HG02870 (cell line): ENCODE measurements around the gene SHISA5.

Experiments used
- ATAC-seq: cut with Tn5 transposase; IDR thresholded peaks from one replicate; pipeline ENCODE4 v1.9.1; 2021; ENCODE audit warnings: mild to moderate bottlenecking, moderate library complexity; ENCODE audit not compliant: unreplicated experiment

SHISA5 gene

DNA sequence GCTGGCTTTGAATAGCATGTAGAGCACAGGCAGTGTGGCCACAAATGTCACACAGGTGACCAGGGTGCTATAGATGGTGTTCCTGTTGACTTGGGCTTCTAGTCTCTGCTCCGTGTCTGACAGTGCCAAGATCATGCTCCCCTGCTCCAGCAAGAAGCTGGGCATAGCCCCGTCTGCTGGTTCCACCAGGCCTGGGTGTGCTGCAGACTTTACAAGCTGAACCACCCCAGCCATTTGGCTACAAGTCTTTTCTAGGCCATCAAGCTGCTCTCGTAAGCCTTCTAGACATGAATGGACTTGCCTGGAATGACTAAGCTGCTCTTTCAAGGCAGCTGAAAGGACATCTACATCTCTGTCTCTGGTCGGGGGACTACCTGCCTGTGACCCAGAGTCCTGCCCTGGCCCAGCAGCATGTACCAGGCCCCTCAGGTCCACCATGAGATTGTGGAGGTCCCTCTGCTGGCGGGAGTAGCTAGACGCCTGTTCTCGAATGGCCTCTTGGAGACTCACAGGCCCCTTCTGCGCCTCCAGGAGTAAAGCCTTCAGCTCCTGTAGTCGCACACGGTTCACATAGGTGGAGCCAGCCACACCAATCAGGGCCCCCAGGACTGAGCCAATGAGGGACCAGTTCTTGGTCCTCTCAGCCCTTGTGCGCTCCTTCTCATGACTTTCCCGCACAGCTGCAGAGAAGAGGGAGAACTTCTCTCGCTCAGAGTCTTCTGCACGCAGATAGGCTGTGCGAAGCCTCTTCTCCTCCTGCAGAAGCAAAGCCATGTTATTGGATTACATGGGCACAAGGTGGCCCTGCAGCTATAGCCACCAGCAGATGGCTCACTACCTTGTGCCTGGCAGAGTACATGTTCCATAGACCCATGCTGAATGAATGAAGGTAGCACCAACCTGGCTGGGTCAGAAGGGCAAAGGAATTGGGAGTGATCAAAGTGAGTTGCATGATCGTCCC is 71.3 kb downstream of the SHISA5 start:
- no peak for ATAC-seq

DNA sequence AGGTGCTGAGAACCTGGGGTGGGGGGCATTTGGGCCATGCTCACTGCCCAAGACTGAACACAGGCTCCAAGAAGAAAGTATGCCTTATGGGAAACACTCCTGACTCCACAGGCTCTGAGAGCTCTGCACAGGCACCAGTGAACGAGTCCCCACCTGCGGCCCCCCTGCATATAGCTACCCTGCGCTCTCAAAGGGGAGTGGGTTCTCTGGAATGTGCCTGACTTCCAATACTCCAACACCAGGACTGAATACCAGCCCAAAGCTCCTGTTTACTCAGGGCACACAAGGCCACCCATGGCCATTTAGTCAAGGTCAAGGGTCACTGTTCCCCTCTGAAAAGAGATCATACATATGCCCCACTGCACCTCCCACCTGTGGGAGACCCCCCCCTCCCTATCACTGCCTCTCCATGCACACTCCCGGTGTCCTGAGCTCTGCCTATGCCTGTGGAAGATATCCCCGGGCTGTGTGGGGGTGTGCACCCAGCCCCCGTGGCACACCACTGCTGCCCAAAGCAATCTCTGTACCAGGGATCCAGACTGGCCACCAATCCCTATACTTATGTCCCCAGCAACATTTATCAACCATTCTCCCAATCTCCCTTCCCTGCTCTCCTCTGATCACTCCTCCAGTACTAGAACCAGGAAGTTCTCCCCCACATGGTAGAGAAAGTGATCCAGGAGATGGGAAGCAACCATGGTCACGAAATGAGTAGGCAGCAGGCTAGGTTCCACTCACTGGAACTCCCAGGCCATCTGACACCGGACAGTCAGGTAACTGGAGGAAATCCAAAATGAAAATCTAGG is 72.5 kb downstream of the SHISA5 start:
- no peak for ATAC-seq

DNA sequence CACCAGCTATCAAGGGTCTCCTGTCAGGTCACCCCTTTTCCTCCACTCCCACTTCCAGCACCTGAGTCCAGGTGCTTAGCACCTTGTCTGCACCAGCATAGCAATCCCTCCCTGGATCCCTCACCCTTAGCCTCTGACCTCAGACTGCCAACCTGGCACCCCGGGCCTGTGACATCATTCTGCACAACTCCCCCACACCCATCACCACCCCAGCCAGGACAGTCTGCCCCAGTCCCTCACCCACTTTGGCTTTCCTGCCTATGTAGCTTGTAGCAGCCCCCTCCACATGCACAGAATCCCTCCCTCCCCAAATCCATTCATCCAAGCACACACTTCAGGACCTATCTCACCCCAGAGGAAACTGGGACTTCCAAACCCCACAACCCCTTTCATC is 73.3 kb downstream of the SHISA5 start:
- no peak for ATAC-seq

DNA sequence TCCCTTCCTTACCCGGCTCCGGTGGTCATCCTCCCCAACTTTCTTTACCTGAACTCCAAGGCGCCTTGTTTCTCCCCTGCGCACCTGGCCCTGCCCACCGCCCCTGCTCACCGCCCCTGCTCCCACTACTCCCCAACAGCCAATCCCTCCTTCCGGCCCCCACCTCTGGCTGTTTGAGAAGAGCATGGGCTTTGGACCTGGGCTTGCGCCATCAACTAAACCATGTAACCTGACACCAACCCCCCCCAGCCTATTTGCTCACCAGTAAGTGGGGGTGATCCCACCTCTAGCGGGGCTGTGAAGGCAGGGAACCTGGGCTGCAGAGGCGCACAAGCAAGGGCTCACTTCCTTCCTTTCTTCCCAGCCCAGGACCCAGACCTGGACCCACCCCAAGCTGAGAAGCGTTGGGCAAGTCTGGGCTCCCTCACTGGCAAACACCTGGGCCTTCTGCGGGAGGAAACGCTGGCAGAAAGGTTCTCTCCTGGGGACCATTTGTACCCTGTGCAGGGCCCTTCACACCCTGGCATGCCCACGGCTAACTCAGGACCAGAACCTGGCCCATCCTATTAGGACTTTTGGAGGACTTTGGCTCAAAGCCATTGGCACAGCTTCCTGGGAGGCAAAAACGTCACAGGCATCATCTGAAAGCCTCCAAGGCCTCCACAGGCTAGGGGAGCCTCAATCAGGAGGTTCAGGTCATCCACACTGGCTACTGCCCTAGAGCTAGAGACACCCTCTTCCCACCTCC is 73.8 kb downstream of the SHISA5 start, which contains the start of gene PLXNB1:
Gene PLXNB1 (minus strand): TSS at position 127 of the 748 bp plus-strand sequence. CDS start 5,475 bp downstream, outside the sequence.
- ATAC-seq = no peak

DNA sequence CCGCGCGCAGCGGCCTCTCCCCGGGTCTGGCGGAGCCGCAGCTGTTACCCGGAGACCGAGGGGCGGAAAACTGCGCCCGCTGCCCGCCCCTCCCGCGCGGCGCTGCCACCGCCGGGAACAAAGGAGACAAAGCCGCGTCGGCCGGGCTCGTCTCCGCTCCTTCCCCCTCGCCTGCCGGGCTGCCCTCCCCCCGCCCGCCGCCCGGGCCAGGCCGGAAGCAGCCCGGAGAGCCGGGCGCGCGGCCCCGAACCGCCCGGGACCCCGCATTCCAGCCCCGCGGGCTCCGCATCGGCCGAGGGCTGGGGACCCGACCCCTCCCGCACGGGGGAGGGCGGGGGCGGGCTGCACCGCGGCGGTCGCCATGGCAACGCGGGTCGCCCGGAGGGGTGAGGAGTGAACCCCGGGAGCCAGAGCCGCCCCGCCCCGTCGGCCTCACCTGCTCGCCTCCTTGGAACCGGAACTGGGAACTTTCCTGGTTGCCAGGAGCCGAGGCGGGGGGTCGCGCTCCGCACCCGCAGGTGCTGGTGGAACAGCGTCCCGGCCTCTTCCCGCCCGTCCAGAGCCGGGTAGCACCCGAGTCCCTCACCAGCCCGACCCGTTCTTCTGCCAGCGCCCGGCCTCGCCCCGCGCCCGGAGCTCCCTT is 74.5 kb downstream of the SHISA5 start:
- ATAC-seq = no peak

DNA sequence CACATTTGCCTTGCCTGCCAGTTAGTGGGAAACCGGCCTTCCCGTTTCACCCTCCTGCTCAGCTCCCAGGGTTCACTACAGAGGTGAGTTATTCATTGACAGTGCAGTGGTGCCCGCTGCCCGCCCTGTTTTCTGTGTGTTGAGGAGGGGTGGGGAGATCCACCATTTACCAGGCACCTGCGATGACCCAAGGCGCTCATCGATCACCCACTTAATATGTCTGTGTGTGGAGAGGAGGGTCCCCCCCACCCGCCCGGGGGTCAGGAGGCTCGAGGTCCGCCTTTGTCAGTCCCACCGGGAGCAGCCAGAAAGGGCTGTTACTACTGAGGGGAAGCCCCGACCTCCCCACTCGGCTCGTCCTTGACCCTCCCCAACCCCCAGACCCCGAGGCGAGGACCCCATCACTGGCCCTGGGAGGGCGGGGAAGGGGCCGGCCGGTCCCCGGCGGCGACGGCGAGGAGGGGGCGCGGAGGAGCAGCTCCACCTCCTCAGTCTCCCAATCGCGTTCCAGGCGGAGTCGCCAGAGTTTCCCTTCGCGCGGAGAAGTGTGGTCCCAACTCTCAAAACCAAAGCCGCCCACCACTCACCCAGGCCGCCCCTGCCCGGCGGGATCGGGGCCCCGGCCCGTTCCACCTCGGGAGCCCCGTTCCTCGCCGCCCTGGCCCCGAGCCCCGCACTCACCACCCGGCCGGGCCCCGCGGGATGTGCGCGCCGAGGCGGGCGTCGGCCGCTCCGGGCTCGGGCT is 75.2 kb downstream of the SHISA5 start:
- no peak for ATAC-seq

DNA sequence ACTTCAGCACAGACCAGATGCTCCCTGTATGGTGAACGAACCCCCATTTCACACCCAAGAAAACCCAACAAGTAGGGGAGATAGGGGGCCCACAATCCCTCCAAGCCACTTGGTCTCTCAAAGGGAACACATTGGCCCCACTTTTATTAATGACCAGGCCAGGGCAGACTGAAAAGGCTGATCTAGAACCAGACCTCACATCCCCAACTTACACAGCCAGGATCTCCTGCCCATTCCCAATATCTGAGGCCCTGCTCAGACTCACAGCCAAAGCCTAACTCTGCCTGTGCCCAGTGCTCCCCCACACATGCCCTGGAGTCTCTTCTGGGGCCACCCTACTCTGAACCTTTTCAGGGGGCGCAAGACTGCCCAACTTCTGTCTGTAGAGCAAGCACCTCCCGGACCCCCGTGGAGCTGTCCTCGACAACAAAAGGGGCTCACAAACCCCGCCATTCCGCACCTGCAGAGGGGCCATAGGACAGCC is 75.8 kb downstream of the SHISA5 start:
- ATAC-seq = no peak

DNA sequence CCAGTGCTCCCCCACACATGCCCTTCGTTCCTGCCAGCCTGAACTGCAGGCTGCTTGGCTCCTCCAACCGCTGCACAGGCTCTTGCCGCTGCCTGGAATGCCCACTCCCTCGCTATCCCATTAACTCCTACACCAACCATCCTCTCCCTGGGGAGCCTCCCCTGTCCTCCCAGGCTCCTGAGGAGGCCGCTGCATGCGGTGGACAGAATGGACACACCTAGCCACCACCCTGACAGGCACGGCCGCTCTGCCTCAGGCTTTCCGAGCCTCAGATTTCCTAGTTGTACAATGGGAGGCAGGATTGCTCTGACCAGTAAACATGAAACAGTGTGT is 76.4 kb downstream of the SHISA5 start:
- ATAC-seq = no peak

DNA sequence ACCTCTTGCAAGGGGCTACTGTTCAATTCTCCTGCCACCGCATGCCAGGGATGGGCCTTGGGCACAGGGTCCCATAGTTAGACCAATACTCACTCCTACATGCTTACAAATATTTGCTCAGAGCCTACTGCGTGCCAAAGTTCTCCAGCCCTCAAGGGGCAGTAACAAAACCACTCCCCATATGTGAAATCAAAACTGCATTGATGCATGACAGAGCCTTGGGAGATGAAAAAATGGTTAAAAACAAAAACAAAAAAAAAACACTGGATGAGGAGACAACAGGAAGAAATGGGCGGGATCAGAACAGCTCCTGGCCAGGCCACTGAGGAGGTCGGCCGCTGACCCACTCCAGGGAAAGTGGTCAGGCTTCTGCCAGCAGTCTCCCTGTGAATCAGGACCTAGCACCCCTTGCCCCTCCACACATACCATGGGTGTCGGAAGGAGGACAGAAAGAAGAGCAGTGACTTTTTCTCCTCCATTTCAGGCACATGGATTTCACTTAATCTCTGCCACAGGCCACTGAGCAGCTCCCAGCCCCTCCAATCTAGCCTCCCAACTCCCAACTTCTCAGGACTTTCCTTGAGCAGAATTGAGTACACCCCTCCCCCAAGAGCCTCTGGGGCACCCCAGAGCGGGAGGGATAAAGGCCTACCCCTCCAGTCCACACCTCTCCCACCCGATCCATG is 76.9 kb downstream of the SHISA5 start:
- no peak for ATAC-seq

DNA sequence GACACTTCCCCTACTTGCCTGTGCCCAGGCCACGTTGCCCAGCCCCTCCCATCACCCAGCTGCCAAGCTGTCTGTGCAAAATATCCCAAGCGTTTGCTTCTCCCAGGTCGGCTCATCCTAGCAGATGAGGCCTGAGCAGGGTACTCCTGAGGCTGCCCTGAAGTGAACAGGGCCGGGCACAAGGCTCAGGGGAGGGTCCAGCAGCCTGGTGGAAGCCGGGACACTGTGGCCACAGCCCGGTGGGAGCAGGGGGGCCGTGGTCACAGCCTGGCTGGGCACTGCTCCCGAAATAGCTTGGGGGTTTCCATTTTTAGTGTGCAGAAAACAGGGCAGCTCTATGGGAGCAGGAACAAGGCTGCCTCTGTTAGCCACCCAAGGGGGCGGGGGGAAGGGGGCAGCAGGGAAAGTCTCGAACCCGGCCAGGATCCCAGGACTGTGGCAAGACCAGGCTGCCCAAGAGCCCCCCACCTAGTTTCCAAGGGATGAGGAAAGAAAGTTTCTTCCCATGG is 77.5 kb downstream of the SHISA5 start:
- ATAC-seq = no peak

DNA sequence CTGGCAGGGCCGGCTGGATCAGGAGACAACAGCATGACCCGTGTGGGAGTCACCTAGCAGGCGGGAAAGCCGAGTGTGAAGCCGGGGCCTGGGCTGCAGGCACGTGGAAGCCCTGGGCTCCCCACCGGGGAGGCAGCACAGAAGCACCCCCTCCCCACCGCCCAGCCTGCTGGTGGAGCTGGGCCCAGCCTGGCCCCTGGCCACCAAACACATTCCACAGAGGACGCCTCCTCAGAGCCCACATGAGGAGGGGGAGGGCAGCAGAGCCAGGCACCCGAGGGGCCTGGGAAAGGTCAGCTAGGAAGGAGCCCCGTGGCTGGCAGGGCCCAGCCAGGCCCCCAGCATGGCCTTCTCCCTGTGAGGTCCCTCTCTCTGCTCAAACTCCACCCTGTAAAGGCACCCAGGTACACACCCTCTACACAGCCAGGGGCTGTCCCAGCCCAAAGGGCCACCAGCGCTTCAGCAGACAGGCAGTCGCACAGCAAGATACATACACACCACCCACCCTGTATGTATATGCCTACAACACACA is 78.6 kb downstream of the SHISA5 start:
- no peak for ATAC-seq

DNA sequence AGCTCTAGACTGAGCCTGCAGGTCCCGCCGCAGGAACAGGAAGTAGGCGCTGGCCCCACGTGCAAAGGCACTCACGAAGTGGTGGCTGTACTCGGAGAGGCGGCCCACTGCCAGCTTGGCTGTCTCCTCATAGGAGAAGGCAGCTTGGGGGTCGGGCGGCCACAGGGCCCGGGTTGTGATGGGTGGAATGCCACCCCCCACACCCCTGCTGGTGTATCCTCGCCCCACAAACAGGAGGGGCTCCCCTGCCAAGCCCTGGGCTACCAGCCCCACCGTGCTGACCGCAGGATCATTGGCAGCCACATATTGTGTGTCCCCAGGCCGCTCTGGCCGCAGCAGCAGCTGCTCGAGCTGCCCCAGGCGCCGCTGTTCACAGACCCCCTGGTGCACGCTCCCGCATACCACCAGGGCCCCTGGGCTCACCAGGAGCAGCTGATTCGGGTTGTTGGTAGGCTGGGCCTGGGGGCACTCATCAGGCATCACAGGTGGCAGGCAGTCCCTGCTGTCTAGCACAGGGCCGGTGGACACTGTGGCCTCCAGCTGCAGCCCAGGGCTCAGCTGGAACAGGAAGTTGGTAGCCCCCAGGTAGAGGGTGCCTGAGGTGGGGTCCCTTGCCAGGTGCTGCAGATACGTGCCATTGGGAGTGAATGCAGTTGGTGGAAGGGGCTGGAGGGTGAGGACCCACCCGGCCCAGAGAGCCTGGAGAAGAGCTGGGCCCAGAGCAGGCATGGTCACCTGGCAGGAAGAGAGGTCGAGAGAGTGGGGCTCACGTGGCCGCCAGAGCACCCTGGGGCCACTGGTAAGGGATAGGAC is 79.9 kb downstream of the SHISA5 start:
- no peak for ATAC-seq

DNA sequence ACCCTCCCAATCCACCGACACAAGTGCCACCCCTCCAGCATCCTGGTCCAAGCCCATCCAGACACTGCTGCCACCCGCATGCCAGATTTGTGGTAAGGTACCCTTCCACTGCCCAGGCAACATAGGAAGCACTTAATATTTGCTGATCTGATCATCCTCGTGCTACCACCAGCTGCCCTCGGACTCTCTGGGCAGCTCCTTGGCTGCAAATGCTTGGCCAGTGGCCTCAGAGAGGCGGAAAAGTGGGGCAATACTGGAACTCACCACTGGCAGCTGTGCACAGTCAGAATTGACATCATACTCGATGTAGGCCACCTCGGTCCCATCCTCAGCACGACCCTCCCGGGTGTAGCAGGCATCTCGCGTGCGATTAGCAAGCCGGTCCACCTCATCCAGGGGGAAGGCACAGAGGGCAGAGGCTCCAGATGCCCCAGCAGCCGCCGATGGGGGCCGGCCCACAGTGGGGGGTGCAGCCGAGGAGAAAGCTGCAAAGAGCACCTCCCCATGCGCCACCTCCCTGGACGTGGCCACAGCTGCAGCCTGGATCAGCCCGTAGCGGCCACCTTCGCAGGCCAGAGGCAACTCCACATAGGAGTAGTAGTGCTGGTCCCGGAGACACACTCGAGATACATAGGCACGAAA is 80.6 kb downstream of the SHISA5 start:
- ATAC-seq = no peak

DNA sequence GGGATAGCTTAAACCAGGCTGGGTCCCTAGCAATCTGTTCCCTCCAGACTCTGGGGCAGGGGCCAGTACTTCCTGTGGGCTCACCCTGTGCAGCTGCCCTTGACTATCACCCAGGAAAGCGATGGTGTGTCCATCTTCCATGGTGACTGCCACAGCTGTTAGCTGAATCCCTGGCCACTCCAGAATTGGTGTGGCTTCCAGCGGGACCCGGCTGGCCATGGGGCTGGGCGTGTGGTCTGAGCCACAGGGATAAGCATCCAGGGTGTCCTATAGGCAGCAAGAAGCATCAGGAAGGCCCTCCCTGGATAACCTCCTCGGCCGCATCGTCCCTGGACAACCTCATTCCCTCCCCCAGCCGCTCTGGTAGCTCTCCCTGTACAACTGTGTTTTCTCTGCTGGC is 81.3 kb downstream of the SHISA5 start:
- ATAC-seq = no peak

DNA sequence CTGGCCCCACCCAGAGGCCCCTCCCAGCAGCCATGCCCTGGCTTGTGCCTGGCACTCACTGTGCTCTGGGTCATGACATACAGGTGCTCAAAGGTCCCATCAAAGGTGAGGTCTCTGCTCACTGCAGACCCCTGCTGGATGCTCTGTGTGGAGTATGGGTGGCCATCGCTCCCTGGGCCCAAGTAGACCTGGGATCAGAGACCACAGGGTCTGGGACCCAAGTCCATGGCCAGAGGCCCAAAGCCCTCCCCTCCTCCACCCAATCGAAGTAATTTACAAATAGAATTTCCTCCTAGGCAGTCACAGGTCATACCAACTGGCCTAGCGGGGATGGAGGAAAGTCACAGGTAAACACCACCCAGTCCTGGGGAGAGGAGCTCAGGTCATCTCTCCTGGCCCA is 81.7 kb downstream of the SHISA5 start:
- no peak for ATAC-seq

DNA sequence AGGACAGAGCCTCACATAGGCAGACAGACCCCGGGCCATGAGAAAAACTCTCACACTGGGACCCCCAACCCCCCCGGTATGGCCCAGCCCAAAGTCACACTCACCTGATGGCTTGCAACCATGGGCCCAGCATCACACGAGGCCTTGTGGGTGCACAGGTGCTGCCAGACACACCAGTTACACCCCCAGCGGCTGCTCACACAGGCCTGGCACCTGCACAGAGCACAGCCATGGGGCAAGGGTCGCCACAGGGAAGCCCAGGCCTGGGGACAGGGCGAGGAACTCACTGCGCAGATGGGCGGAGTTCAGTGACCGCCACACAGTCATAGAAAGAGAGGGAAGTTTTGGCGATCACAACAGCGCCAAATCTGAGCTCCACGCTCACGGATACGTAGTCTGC is 83.4 kb downstream of the SHISA5 start:
- no peak for ATAC-seq

DNA sequence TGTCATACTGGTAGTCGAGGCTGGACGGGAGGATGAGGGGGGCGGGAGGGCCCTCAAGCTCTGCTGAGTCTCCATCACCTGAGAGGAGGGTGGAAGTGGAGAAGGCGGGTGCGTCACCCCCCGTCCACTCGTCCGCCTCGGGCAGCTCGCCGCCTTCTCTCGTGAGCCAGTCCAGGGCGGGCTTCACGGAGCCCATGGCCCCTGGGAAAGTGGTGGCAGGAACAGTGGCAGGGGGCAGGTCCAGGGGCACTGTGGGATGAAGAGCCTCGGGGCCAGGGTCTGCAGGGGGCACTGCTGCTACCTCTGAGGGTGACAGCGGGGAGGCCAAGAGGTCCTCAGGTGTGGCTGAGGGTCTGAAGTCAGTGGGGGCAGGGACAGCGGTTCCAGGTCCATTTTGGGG is 84.4 kb downstream of the SHISA5 start:
- ATAC-seq = no peak

DNA sequence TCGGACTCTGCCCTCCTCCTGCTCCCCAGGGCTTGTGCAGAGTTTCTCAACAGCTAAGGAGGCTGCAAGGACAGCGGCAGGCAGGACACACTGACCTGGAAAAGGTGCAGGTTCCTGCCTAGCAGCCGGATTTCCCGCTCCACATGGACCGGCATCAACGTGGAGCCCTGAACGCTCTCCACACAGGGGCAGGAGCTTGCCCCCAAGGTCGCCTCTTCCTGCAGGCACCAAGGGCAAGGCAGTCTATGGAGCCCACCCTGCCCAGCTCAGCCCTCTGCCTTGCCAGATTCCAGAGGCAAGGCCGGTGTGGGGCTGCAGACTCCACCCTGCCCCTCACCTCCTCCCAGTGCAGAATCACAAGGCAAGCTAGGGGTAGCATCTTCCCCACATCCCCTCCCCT is 84.8 kb downstream of the SHISA5 start:
- no peak for ATAC-seq
